CD4-positive, alpha-beta T cell treated with Interleukin-1 beta for 1 hour (primary cell): ENCODE measurements around the gene KCNE5.
"Not testable (repeated sequence)": the region's sequence is repeated elsewhere in the genome, so short reads cannot be mapped to it uniquely, and the experiment has no call there.

Experiments used
- DNase-seq, 2 donors: peaks; one replicate each; pipeline ENCODE4 v3.0.0-alpha.2; 2020 to 2022

KCNE5 gene

GRCh38 chrX:109624641-109625616 is at the start of gene KCNE5:
TSS of gene KCNE5 (minus strand) at chrX:109625172. CDS start at chrX:109625020, 152 bp downstream.
- DNase-seq = no peak

- DNase-seq = no peak
Measured at GRCh38 chrX:109672239-109672638, 47.3 kb upstream of the KCNE5 start.

- DNase-seq = not testable (repeated sequence)
Measured at GRCh38 chrX:109671170-109671569, 46.2 kb upstream of the KCNE5 start.

GRCh38 chrX:109667986-109668385 is 43.0 kb upstream of the KCNE5 start:
- DNase-seq = no peak

- no peak for DNase-seq
Measured at GRCh38 chrX:109660435-109661143, 35.6 kb upstream of the KCNE5 start.

GRCh38 chrX:109658391-109658790 is 33.4 kb upstream of the KCNE5 start:
- DNase-seq = no peak

GRCh38 chrX:109657364-109657763 is 32.4 kb upstream of the KCNE5 start:
- not testable (repeated sequence) for DNase-seq

- DNase-seq = no peak
Measured at GRCh38 chrX:109656774-109657173, 31.8 kb upstream of the KCNE5 start.

GRCh38 chrX:109655502-109656201 is 30.7 kb upstream of the KCNE5 start:
- DNase-seq = no peak

GRCh38 chrX:109654516-109655109 is 29.6 kb upstream of the KCNE5 start:
- DNase-seq = no peak

- not testable (repeated sequence) for DNase-seq
Measured at GRCh38 chrX:109644671-109645070, 19.7 kb upstream of the KCNE5 start.

GRCh38 chrX:109643687-109644086 is 18.7 kb upstream of the KCNE5 start:
- no peak for DNase-seq

GRCh38 chrX:109638158-109638557 is 13.2 kb upstream of the KCNE5 start:
- DNase-seq = no peak

GRCh38 chrX:109637477-109637876 is 12.5 kb upstream of the KCNE5 start:
- not testable (repeated sequence) for DNase-seq

GRCh38 chrX:109635146-109635545 is 10.2 kb upstream of the KCNE5 start:
- DNase-seq = peak in 1 of 2 donors; percentile 0

- DNase-seq = no peak
Measured at GRCh38 chrX:109632906-109633504, 8.0 kb upstream of the KCNE5 start.

- no peak for DNase-seq
Measured at GRCh38 chrX:109629310-109629709, 4.3 kb upstream of the KCNE5 start.

GRCh38 chrX:109626637-109627036 is 1.7 kb upstream of the KCNE5 start:
- DNase-seq = no peak

- DNase-seq = no peak
Measured at GRCh38 chrX:109623997-109624396, 975 bp downstream of the KCNE5 start.

GRCh38 chrX:109622270-109622669 is 2.7 kb downstream of the KCNE5 start:
- DNase-seq = no peak

- DNase-seq = no peak
Measured at GRCh38 chrX:109619771-109620170, 5.2 kb downstream of the KCNE5 start.

- no peak for DNase-seq
Measured at GRCh38 chrX:109614951-109615350, 10.0 kb downstream of the KCNE5 start.
